ENCODE data around the gene BCLAF3.

Gene BCLAF3

GRCh38 chrX:19990556-19991349, at the start of gene BCLAF3:
BCLAF3 (minus strand) TSS chrX:19991061; CDS start chrX:19970264, 20,797 bp downstream.
- no peak for DNase-seq (ENCODE audit: low read depth)
- TF ChIP-seq CTCF (IDR thresholded peaks at IDR 0.05; ENCODE audit: control insufficient read depth, extremely low read depth, insufficient read depth): peak; percentile 80
- peak within 1 kb of the TSS; percentile 65 for H3K4me3 ChIP-seq (ENCODE audit: low read depth, low read length)

- DNase-seq (ENCODE audit: low read depth): no peak
- H3K4me3 ChIP-seq (ENCODE audit: low read depth, low read length): no peak overlapping the region
- TF ChIP-seq CTCF (IDR thresholded peaks at IDR 0.05; ENCODE audit: control insufficient read depth, extremely low read depth, insufficient read depth): no peak
Measured at GRCh38 chrX:20038966-20039365, 48.1 kb upstream of the BCLAF3 start.

- no peak overlapping the region for H3K4me3 ChIP-seq (ENCODE audit: low read depth, low read length)
- no peak for DNase-seq (ENCODE audit: low read depth)
- TF ChIP-seq CTCF (IDR thresholded peaks at IDR 0.05; ENCODE audit: control insufficient read depth, extremely low read depth, insufficient read depth): no peak
Measured at GRCh38 chrX:20037186-20037585, 46.3 kb upstream of the BCLAF3 start.

GRCh38 chrX:20032201-20032600, 41.3 kb upstream of the BCLAF3 start:
- H3K4me3 ChIP-seq (ENCODE audit: low read depth, low read length): no peak overlapping the region
- DNase-seq (ENCODE audit: low read depth): no peak
- no peak for TF ChIP-seq CTCF (IDR thresholded peaks at IDR 0.05; ENCODE audit: control insufficient read depth, extremely low read depth, insufficient read depth)

GRCh38 chrX:20029728-20030127, 38.9 kb upstream of the BCLAF3 start:
- peak; percentile 54 for DNase-seq (ENCODE audit: low read depth)
- no peak for TF ChIP-seq CTCF (IDR thresholded peaks at IDR 0.05; ENCODE audit: control insufficient read depth, extremely low read depth, insufficient read depth)
- no peak overlapping the region for H3K4me3 ChIP-seq (ENCODE audit: low read depth, low read length)

- TF ChIP-seq CTCF (IDR thresholded peaks at IDR 0.05; ENCODE audit: control insufficient read depth, extremely low read depth, insufficient read depth): no peak
- no peak overlapping the region for H3K4me3 ChIP-seq (ENCODE audit: low read depth, low read length)
- DNase-seq (ENCODE audit: low read depth): no peak
Measured at GRCh38 chrX:20028588-20028987, 37.7 kb upstream of the BCLAF3 start.

- TF ChIP-seq CTCF (IDR thresholded peaks at IDR 0.05; ENCODE audit: control insufficient read depth, extremely low read depth, insufficient read depth): no peak
- no peak for DNase-seq (ENCODE audit: low read depth)
- no peak overlapping the region for H3K4me3 ChIP-seq (ENCODE audit: low read depth, low read length)
Measured at GRCh38 chrX:20026278-20026677, 35.4 kb upstream of the BCLAF3 start.

All from LNCaP clone FGC (cell line).